HepG2 (cell line): Measurements from ENCODE around the gene S100A6. TPM values are rescaled to one million over a fixed set of nuclear protein-coding genes. Genes with fewer than 3 reads are reported as not detected.

Experiments used
- ATAC-seq: fragments of 200-7000 bp; cut with Tn5 transposase; 3 replicates; pipeline ENCODE4 v1.9.1; 2020; ENCODE audit warnings: mild to moderate bottlenecking, moderate library complexity
- BruUV-seq: library from RNA; stranded (reverse); fragments of 400-500 nt; replicated peaks from 2 replicates; lab custom pipeline; 2021; lab: Mats Ljungman, UMichigan
- CTCF ChIA-PET: fragments of 300-600 bp; formaldehyde crosslinking; extraction: SDS; loops from one replicate; lab custom pipeline; 2021; ENCODE audit warnings: low total read pairs, inconsistent platforms, low intra/inter-chr PET ratio; lab: Yijun Ruan, JAX
- POLR2A ChIA-PET: fragments of 350-600 bp; sonication (Branson Sonifier 250); formaldehyde crosslinking; loops from one replicate; lab custom pipeline; 2020; ENCODE audit warnings: antibody characterized with exemption, inconsistent platforms; lab: Yijun Ruan, JAX
- DNase-seq: peaks from one replicate; pipeline ENCODE4 v3.0.0-alpha.2; 2015; ENCODE audit warnings: low spot score
- FAIRE-seq: peaks from 3 replicates; lab custom pipeline; 2011; peaks lifted over from hg19 to GRCh38; lab: Jason Lieb, UNC
- H2AFZ ChIP-seq: one replicate; pipeline ENCODE4 v1.6.1; 2011; ENCODE audit warnings: low read length, inconsistent platforms
- H3K27ac ChIP-seq: fragments of 300-600 bp; 3 replicates; pipeline ENCODE4 v1.8.0; 2011; ENCODE audit warnings: mixed run types, mild to moderate bottlenecking, mixed read lengths, low read length, inconsistent platforms; ENCODE audit not compliant: insufficient read depth; ENCODE audit errors: extremely low read length
- H3K27me3 ChIP-seq, 2 experiments: fragments of 200-600 bp in 1 of 2; 2 replicates in 1 of 2; 3 replicates in 1 of 2; pipeline versions ENCODE4 v1.6.0 to v1.8.0; 2011; ENCODE audit warnings: low read length in 2 of 2, mild to moderate bottlenecking in 2 of 2, moderate library complexity in 2 of 2, inconsistent platforms in 1 of 2; ENCODE audit not compliant: insufficient read depth in 2 of 2, control insufficient read depth in 1 of 2
- H3K36me3 ChIP-seq, 2 experiments: fragments of 200-600 bp in 1 of 2; replicated peaks in 1 of 2; 2 replicates in 1 of 2; 3 replicates in 1 of 2; pipeline versions ENCODE4 v1.5.1 to v1.8.0; 2011; ENCODE audit warnings: low read length in 2 of 2, inconsistent platforms in 1 of 2; ENCODE audit not compliant: insufficient read depth in 2 of 2, control insufficient read depth in 1 of 2
- H3K4me1 ChIP-seq: 2 replicates; pipeline ENCODE4 v1.5.1; 2012; ENCODE audit warnings: low read length, inconsistent platforms; ENCODE audit not compliant: insufficient read depth
- H3K4me2 ChIP-seq: 2 replicates; pipeline ENCODE4 v1.6.0; 2011; ENCODE audit warnings: low read depth, low read length, inconsistent platforms
- H3K4me3 ChIP-seq, 3 experiments: fragments of 200-600 bp in 1 of 3; sonication (generic), shearing (Covaris generic) in 1 of 3; replicated peaks in 1 of 3; 2 replicates each; pipeline ENCODE4 v1.5.1; 2011 to 2016; ENCODE audit warnings: low read length in 3 of 3, inconsistent platforms in 2 of 3, low read depth in 2 of 3, mild to moderate bottlenecking in 2 of 3, control low read depth in 1 of 3, mixed read lengths in 1 of 3; ENCODE audit not compliant: insufficient read depth in 1 of 3
- H3K79me2 ChIP-seq: one replicate; pipeline ENCODE4 v1.6.1; 2011; ENCODE audit warnings: low read length, inconsistent platforms; ENCODE audit not compliant: insufficient read depth
- H3K9ac ChIP-seq: 2 replicates; pipeline ENCODE4 v1.6.0; 2011; ENCODE audit warnings: mild to moderate bottlenecking, low read depth, low read length, inconsistent platforms; ENCODE audit not compliant: insufficient read depth
- H3K9me3 ChIP-seq: 2 replicates; pipeline ENCODE4 v1.5.1; 2012; ENCODE audit warnings: mild to moderate bottlenecking, low read length
- H4K20me1 ChIP-seq: 2 replicates; pipeline ENCODE4 v1.6.0; 2011; ENCODE audit warnings: inconsistent platforms, mild to moderate bottlenecking, low read length, moderate library complexity; ENCODE audit not compliant: insufficient read depth
- GABPA ChIP-seq, 2 experiments: IDR thresholded peaks; 2 replicates each; pipeline ENCODE4 v1.6.1; 2011 to 2016; ENCODE audit warnings: low read depth in 2 of 2, low read length in 1 of 2, missing biosample characterization in 1 of 2, missing genetic modification characterization in 1 of 2
- RFX1 ChIP-seq: fragments of 450-650 bp; IDR thresholded peaks from 2 replicates; pipeline ENCODE4 v1.6.1; 2017
- TCF7L2 ChIP-seq: IDR thresholded peaks from 2 replicates; pipeline ENCODE4 v1.6.1; 2011; ENCODE audit warnings: mild to moderate bottlenecking, low read depth, low read length, moderate library complexity
- YEATS4 ChIP-seq: sonication (generic); formaldehyde crosslinking; IDR thresholded peaks from 2 replicates; pipeline ENCODE4 v1.4.0; 2020; ENCODE audit warnings: missing genetic modification reagents, borderline replicate concordance
- ZNF337 ChIP-seq: sonication (generic); formaldehyde crosslinking; IDR thresholded peaks from 2 replicates; pipeline ENCODE4 v1.5.1; 2020; ENCODE audit warnings: missing genetic modification reagents, low read depth, mild to moderate bottlenecking, borderline replicate concordance
- ZSCAN21 ChIP-seq: sonication (generic); formaldehyde crosslinking; IDR thresholded peaks from 2 replicates; pipeline ENCODE4 v1.8.0; 2022; ENCODE audit warnings: mild to moderate bottlenecking, missing genetic modification reagents, moderate library complexity, borderline replicate concordance
- WGBS: methylation state at CpG from one replicate; pipeline ENCODE4 v1.1.6; 2017; ENCODE audit warnings: low lambda C conversion rate; 5-methylcytosine and 5-hydroxymethylcytosine counted together
- in situ Hi-C: cut with HindIII; loops from 2 replicates; pipeline ENCODE4 v1.10.0; 2017; ENCODE audit warnings: low pct_unique_long_range_greater_than_20kb; ENCODE audit not compliant: extremely low pct_ligation_motif_present
- intact Hi-C: fragments of 100-400 bp; cut with micrococcal nuclease; formaldehyde crosslinking; loops from one replicate; pipeline ENCODE4 v1.10.0; 2022; ENCODE audit not compliant: unreplicated experiment
- polyA plus RNA-seq, 8 experiments: library from polyadenylated mRNA; depleted of rRNA in 3 of 8; stranded (reverse) in 7 of 8; unstranded in 1 of 8; fragments of >200 nt; fragmentation: Illumina TruSeq in 4 of 8; extraction: Trizol in 4 of 8; gene quantifications; 2 replicates each; pipeline versions ENCODE4 v1.2.1 to v1.2.3, GENCODE V29; 2011 to 2016; ENCODE audit warnings: low read depth in 4 of 8, missing spikeins in 1 of 8, mixed read lengths in 1 of 8; ENCODE audit not compliant: insufficient read depth in 1 of 8
- total RNA-seq, 5 experiments: library from RNA; depleted of rRNA; stranded (reverse); fragments of >200 nt; fragmentation: Illumina TruSeq; extraction: Trizol; gene quantifications; 2 replicates each; pipeline ENCODE4 v1.2.3, GENCODE V29; 2016; ENCODE audit warnings: low read depth in 1 of 5
- TF ChIP-seq, protein P1 (sequence below): sonication (generic); formaldehyde crosslinking; IDR thresholded peaks from 2 replicates; pipeline ENCODE4 v1.5.0; 2020; ENCODE audit warnings: missing genetic modification reagents
- TF ChIP-seq, protein P2 (sequence below): sonication (generic); formaldehyde crosslinking; IDR thresholded peaks from one replicate; pipeline ENCODE4 v1.5.1; 2020; ENCODE audit warnings: mild to moderate bottlenecking, missing genetic modification reagents; ENCODE audit errors: not compliant biosample characterization

S100A6 gene
- total and polyA plus RNA-seq, 2 of the 13 experiments (the other 11 are each of a cell fraction or from before 2014, with no cell fraction given), result 72.9 to 85.0 TPM

DNA sequence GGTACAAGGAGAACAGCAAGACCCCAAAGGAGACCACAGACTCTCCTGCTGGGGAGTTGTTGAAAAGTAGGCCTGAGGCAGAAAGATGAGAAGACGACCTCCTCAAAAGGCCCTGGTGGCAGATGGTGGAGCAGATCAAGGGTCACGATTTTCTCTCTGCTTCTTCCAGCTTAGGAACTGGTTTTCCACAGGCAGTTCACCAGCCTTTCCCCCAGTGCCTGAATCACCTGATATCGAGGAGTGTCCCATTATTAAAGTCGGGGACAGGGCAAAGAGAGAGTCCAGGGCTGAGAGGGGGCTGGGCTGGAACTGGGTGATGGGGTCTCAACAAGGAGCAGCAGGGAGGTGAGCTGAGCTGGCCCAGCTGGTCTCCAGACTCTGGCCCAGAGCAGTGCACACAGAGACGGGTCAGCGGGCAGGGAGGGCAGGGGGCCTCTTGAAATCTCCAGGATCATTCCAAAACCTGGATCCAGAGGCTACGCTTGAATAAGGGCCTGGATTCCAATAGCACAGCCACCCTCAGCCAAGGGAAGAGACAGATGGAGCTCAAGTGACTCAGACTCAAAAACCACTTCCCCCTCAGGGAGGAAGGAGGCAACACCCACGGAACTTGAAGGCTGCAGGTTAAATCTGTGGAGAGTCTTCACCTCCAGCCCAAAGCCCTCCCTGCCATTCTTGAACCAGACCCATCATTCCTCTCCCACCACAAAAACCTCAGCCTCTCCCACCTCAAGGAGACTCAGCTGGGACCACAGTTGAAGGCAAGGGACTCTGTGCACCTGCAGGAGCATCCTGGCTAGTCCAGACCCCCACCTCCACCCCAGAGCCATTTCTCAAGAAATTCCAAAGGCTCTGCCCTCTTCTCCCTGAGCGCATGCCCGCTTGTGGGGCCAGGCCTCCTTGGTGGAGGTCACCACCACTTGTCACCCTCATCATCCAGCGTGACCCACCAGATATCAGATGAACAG is 4.9 kb upstream of the S100A6 start, which contains the start of gene S100A5:
TSS of gene S100A5 (minus strand) at position 541 of the 968 bp plus-strand sequence. CDS start 743 bp downstream, outside the sequence.
- H2AFZ ChIP-seq, result peak within 1 kb of the TSS; percentile 19
- H3K4me3 ChIP-seq, result no peak within 1 kb of the TSS
- TF ChIP-seq GABPA (IDR thresholded peaks at IDR 0.05; ENCODE audit: low read depth, low read length) (no peak), GABPA (CRISPR knock-in tag; IDR thresholded peaks at IDR 0.05; ENCODE audit: low read depth) (no peak), ZSCAN21 (no peak), ZNF337 (CRISPR knock-in tag) (no peak), YEATS4 (CRISPR knock-in tag) (no peak), TCF7L2 (no peak), RFX1 (no peak)
- TF ChIP-seq, protein P1, sequence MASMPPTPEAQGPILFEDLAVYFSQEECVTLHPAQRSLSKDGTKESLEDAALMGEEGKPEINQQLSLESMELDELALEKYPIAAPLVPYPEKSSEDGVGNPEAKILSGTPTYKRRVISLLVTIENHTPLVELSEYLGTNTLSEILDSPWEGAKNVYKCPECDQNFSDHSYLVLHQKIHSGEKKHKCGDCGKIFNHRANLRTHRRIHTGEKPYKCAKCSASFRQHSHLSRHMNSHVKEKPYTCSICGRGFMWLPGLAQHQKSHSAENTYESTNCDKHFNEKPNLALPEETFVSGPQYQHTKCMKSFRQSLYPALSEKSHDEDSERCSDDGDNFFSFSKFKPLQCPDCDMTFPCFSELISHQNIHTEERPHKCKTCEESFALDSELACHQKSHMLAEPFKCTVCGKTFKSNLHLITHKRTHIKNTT (CRISPR knock-in tag), result no peak
- TF ChIP-seq, protein P2, sequence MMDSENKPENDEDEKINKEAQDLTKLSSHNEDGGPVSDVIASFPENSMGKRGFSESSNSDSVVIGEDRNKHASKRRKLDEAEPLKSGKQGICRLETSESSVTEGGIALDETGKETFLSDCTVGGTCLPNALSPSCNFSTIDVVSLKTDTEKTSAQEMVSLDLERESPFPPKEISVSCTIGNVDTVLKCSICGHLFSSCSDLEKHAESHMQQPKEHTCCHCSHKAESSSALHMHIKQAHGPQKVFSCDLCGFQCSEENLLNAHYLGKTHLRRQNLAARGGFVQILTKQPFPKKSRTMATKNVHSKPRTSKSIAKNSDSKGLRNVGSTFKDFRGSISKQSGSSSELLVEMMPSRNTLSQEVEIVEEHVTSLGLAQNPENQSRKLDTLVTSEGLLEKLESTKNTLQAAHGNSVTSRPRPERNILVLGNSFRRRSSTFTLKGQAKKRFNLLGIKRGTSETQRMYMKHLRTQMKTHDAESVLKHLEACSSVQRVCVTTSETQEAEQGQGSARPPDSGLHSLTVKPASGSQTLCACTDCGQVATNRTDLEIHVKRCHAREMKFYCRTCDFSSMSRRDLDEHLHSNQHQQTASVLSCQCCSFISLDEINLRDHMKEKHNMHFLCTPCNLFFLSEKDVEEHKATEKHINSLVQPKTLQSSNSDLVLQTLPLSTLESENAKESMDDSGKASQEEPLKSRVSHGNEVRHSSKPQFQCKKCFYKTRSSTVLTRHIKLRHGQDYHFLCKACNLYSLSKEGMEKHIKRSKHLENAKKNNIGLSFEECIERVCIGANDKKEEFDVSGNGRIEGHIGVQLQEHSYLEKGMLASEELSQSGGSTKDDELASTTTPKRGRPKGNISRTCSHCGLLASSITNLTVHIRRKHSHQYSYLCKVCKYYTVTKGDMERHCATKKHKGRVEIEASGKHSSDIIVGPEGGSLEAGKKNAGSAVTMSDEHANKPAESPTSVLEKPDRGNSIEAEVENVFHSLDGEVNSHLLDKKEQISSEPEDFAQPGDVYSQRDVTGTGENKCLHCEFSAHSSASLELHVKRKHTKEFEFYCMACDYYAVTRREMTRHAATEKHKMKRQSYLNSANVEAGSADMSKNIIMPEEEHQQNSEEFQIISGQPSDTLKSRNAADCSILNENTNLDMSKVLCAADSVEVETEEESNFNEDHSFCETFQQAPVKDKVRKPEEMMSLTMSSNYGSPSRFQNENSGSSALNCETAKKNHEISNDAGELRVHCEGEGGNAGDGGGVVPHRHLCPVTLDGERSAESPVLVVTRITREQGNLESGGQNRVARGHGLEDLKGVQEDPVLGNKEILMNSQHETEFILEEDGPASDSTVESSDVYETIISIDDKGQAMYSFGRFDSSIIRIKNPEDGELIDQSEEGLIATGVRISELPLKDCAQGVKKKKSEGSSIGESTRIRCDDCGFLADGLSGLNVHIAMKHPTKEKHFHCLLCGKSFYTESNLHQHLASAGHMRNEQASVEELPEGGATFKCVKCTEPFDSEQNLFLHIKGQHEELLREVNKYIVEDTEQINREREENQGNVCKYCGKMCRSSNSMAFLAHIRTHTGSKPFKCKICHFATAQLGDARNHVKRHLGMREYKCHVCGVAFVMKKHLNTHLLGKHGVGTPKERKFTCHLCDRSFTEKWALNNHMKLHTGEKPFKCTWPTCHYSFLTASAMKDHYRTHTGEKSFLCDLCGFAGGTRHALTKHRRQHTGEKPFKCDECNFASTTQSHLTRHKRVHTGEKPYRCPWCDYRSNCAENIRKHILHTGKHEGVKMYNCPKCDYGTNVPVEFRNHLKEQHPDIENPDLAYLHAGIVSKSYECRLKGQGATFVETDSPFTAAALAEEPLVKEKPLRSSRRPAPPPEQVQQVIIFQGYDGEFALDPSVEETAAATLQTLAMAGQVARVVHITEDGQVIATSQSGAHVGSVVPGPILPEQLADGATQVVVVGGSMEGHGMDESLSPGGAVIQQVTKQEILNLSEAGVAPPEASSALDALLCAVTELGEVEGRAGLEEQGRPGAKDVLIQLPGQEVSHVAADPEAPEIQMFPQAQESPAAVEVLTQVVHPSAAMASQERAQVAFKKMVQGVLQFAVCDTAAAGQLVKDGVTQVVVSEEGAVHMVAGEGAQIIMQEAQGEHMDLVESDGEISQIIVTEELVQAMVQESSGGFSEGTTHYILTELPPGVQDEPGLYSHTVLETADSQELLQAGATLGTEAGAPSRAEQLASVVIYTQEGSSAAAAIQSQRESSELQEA, result no peak

More for the DNA sequence above, 4.9 kb upstream of the S100A6 start, which contains the start of gene S100A5:
- H4K20me1 ChIP-seq, result no peaks in the 10 kb centered on the region
- no peaks in the 10 kb centered on the region for H3K9me3 ChIP-seq
- DNase-seq, result no peak
- BruUV-seq, result no TSS peak
- H3K27me3 ChIP-seq, result peaks cover 0 to 10% of the 10 kb centered on the region in 2 experiments; a peak in 2 of 5 replicates
- H3K36me3 ChIP-seq, result no peaks in the 10 kb centered on the region
- 13% methylated on average over 9 of the region's 11 CpGs for WGBS
- CTCF ChIA-PET, result no interaction called here
- no peaks in the 10 kb centered on the region for H3K79me2 ChIP-seq
- H3K9ac ChIP-seq, result no peak within 1 kb of the TSS
- FAIRE-seq, result no peak
- POLR2A ChIA-PET, result interaction anchor here (0.5 kb wide), 1 partner anchor 375 kb away, joined by 3 read pairs; no protein-coding TSS in a partner anchor
- intact Hi-C loops, result no loop called here
- no peak for ATAC-seq
- H3K27ac ChIP-seq, result no peak within 1 kb of the TSS
- peaks cover 90% of the 10 kb centered on the region for H3K4me1 ChIP-seq
- H3K4me2 ChIP-seq, result no peak within 1 kb of the TSS; the same call in 1 of the 2 replicates
- in situ Hi-C loops, result no loop called here
